Measurements from ENCODE around the gene DOCK4.

DNA sequence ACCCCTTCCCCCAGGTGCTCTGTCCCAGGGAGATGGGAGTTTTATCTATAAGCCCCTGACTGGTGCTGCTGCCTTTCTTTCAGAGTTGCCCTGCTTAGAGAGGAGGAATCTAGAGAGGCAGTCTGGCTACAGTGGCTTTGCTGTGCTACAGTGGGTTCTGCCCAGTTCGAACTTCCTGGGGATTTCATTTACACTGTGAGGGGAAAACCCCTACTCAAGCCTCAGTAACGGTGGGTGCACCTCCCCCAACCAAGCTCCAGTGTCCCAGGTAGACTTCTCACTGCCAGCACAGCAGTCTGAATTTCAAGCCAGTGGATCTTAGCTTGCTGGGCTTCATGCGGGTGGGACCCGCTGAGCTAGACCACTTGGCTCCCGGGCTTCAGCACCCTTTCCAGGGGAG is 500.4 kb downstream of the DOCK4 start:
- TF ChIP-seq, protein P1, sequence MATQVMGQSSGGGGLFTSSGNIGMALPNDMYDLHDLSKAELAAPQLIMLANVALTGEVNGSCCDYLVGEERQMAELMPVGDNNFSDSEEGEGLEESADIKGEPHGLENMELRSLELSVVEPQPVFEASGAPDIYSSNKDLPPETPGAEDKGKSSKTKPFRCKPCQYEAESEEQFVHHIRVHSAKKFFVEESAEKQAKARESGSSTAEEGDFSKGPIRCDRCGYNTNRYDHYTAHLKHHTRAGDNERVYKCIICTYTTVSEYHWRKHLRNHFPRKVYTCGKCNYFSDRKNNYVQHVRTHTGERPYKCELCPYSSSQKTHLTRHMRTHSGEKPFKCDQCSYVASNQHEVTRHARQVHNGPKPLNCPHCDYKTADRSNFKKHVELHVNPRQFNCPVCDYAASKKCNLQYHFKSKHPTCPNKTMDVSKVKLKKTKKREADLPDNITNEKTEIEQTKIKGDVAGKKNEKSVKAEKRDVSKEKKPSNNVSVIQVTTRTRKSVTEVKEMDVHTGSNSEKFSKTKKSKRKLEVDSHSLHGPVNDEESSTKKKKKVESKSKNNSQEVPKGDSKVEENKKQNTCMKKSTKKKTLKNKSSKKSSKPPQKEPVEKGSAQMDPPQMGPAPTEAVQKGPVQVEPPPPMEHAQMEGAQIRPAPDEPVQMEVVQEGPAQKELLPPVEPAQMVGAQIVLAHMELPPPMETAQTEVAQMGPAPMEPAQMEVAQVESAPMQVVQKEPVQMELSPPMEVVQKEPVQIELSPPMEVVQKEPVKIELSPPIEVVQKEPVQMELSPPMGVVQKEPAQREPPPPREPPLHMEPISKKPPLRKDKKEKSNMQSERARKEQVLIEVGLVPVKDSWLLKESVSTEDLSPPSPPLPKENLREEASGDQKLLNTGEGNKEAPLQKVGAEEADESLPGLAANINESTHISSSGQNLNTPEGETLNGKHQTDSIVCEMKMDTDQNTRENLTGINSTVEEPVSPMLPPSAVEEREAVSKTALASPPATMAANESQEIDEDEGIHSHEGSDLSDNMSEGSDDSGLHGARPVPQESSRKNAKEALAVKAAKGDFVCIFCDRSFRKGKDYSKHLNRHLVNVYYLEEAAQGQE (IDR thresholded peaks at IDR 0.05; ENCODE audit: low read depth): no peak
- TF ChIP-seq ZBTB7A (IDR thresholded peaks at IDR 0.05; ENCODE audit: low read depth) (no peak), EGR1 (IDR thresholded peaks at IDR 0.05) (no peak), YY1 (IDR thresholded peaks at IDR 0.05; ENCODE audit: low read depth) (no peak), TAF1 (IDR thresholded peaks at IDR 0.05; ENCODE audit: low read depth) (no peak), EP300 (IDR thresholded peaks at IDR 0.05; ENCODE audit: borderline replicate concordance) (no peak), CEBPB (IDR thresholded peaks at IDR 0.05) (no peak), NFIC (IDR thresholded peaks at IDR 0.05) (no peak), CREB1 (IDR thresholded peaks at IDR 0.05; ENCODE audit: low read depth) (no peak), RAD21 (IDR thresholded peaks at IDR 0.05; ENCODE audit: low read depth) (no peak)
- TF ChIP-seq, protein P2, sequence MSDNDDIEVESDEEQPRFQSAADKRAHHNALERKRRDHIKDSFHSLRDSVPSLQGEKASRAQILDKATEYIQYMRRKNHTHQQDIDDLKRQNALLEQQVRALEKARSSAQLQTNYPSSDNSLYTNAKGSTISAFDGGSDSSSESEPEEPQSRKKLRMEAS (IDR thresholded peaks at IDR 0.05): no peak
- TF ChIP-seq, protein P3, sequence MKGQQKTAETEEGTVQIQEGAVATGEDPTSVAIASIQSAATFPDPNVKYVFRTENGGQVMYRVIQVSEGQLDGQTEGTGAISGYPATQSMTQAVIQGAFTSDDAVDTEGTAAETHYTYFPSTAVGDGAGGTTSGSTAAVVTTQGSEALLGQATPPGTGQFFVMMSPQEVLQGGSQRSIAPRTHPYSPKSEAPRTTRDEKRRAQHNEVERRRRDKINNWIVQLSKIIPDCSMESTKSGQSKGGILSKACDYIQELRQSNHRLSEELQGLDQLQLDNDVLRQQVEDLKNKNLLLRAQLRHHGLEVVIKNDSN (IDR thresholded peaks at IDR 0.05): no peak
